8988T (cell line): ENCODE data around the gene C20orf173.
A peak's percentile ranks its signal among the peaks of the same experiment; 100 is the strongest.
"Not testable (repeated sequence)": the region's sequence is repeated elsewhere in the genome, so short reads cannot be mapped to it uniquely, and the experiment has no call there.

Source experiments
- DNase-seq: peaks from one replicate; pipeline ENCODE4 v3.0.0; 2011

C20orf173 gene

DNA sequence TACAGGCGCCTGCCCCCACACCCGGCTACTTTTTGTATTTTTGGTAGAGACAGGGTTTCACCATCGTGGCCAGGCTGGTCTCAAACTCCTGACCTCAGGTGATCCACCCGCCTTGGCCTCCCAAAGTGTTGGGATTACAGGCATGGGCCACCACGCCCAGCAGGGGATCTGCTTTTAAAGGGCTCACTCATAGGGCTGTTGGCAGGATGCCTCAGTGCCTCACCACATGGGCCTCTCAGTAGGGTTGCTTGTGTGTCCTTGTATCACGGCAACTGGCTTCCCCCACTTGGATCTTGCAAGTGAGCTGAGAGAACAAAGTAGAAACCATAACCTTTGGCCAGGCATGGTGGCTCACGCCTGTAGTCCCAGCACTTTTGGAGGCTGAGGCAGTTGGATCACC is 15.5 kb upstream of the C20orf173 start:
- not testable (repeated sequence) for DNase-seq

DNA sequence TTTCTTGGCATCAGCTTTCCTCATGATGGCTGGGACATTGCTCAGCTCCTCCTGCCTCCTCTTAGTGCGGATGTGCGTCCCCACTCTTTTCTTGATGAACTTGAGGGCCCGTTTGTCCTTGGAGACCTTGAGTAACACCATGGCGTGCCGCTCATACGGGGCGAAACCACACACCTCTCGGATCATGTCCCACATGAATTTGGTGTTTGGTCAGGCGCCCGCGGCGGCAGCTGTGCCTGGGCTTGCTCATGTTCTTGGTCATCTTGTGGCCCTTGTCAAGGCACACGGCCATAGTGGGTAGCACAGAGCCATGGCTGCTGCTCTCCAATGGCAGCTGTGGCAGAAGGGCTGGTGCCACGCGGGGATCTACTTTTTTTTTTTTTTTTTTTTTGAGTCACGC is 15.0 kb upstream of the C20orf173 start:
- no peak for DNase-seq

DNA sequence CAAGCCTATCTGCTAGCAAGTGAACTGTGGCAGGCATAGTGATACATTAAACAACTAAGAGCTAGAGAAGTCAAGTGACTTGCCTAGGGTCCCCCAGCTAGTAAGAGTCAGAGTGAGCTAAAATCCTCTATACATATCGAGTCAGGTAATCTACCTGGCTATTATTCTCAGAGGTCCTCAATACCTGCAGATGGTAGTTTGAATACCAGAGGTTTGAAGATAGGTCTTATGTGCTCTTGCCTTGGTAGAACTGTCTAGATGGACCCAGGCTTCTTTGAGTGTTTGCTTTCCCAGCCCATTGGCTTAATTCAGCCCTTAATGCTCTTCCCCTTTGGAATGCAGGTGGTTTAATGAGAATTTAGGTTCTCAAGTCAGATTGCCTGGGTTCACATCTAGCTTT is 13.5 kb upstream of the C20orf173 start:
- DNase-seq = no peak

DNA sequence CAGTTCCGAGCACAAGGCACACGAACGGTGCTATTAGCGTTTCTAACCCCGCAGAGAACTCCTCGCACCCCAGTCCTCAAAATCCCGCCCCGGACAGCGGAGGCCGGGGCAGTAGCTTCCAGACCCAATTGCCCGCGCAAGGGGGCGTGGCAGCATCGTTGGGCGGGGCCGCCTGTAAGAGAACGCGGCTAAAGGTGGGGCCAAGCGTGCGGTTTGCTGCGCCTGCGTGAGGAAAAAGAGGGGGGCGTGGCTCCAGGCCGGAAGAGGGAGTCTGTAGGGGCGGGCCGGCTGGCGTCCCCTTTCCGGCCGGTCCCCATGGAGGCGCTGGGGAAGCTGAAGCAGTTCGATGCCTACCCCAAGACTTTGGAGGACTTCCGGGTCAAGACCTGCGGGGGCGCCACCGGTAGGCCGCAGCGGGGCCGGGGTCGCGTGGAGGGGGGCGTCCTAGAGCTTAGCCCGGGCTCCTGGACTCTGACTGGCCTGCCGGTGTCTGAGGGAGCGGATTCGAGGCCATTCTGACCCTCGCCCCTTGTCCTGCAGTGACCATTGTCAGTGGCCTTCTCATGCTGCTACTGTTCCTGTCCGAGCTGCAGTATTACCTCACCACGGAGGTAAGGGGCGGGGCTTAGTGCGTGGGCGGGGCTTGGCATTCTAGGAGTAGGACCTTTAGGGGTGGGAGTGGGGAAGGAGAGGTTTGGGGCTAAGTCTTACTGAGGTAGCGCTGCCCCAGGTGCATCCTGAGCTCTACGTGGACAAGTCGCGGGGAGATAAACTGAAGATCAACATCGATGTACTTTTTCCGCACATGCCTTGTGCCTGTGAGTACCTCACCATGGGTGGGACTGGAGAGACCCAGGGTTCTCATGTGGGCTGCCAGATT is 12.6 kb upstream of the C20orf173 start, which contains the start of gene ERGIC3:
TSS of gene ERGIC3 (plus strand) at position 296 of the 880 bp plus-strand sequence. CDS start at position 316, 20 bp downstream.
- DNase-seq = peak; percentile 88

DNA sequence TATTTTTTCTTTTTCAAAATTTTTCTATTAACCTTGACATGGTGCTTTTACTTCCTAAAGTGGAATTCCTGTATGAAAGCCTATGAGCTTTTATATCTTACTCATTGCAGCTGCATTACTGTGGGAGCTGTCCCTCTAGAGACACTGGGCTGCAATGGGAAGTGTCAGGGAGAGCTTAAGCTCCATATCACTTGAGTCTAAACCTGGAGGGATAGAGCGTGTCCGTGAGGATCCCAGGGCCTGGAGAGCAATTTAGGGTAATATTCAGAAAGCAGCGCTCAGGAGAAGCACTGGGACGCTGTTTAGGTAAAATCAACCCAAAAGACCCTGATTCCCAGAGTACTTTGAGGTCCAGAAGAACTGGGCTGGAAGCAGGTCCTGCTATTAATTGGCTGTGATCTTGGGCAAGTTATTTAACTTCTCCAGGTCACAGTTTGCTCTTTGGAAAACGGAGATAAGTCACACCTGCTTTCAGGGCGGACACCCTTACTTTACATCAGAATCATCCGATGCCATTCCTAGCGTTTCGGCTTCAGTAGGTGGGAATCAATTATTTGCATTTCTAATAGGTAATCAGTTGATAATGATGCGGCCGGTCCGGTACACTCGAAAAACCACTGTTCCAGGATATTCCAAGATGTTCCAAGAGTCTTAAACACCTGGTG is 11.8 kb upstream of the C20orf173 start:
- no peak for DNase-seq

DNA sequence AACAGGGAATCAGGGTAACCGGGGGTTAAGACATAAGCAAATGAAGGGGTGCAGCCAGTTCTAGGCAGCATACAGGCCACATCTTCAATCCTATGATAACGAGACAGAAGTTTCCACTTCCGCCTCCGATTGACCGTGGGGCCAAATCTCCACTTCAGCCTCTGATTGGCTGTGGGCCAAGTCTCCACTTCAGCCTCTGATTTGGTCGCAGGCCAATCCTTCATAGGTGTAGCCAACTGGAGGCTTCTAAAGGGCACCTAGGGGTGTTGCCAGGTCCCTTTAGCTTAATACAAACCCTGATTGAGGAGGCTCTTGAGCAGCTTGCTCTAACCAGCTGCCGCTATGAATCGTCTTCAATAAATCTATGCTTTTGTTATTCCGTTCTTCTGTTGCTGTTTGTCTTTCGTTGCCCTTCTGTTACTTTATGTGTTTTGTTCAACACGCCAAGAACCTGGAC is 10.3 kb upstream of the C20orf173 start:
- no peak for DNase-seq

DNA sequence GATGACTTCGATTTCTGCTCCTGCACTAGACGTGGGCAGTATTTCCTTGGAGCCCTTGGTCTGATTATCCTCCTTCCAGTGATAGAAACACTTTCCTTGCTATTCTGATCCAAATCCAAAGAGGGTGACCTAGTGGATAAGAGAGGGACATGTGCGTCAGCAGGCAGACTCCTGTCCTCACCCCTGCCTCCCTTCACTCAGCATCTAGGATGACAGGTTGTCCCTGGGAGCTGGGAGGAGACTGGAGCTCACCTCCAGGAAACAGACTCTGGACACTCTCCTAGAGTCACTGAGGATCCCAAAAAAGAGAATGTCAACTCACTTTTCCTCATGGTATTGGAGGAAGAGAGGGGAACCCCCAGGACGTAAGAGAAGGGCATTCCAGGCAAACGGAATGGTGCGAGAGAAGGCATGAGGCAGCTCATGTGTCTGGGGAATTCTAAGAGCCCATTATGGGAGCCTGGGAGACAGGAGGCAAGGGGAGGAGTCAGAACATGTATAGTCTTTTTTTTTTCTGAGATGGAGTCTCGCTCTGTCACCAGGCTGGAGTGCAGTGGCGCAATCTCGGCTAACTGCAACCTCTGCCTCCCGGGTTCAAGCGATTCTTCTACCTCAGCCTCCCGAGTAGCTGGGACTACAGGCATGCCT is 2.2 kb downstream of the C20orf173 start:
- no peak for DNase-seq

DNA sequence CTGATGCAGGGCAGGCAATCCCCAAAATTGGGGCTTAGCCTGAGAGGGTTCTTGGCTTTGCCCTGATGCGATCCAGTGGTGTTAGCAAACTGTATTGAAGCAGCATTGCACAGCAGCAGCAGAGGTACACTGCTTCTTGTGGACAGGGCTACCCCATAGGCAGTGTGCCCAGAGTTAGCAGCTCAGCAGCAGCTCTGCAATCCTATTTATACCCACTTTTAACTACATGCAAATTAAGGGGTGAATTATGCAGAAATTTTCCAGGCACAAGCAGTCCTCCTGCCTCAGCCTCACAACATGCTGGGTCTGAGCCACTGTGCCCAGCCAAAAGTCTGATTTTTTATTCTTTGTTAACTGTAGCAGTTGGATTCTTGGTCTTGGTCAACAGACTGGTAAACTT is 3.8 kb downstream of the C20orf173 start:
- DNase-seq = no peak

DNA sequence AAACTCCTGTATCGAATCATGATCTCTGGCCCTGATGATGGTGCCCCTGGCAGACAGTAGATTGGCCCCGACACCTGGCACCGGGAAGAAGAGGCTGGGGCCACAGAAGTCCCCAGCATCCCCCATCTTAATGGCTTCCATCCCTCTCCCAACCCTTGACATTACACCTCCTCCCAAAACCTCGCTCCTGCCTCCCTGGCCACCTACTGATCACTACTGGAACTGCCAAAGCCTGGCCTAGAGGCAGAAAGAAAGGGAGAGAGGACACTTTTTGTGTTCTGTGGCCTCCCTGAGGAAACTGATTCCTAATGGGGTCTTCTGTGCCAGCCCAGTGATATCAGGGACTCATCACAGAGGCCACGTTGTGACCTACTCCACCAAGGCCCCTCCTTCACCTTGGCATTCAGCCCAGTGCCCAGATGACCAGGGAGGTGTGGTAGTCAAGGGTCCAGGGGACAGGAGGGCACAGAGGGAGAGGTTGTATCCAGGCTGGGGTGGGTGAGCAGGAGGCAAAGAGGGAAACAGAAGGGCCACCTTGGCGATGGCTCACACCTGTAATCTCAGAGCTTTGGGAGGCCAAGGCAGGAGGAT is 6.1 kb downstream of the C20orf173 start:
- peak; percentile 64 for DNase-seq

DNA sequence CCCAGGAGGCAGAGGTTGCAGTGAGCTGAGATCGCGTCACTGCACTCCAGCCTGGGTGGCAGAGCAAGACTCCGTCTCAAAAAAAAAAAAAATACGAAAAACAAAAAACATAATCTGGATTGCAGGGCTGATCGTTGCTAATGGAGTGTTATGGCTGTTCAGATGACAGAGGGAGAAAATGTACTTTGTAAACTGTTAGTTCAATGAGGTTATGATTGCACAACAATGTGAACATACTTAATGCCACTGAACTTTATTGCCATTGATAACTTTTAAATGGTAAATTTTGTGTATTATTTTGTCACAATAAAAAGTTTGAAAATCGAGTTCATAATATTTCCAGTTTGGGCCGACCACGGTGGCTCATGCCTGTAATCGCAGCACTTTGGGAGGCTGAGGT is 10.5 kb downstream of the C20orf173 start:
- no peak for DNase-seq

DNA sequence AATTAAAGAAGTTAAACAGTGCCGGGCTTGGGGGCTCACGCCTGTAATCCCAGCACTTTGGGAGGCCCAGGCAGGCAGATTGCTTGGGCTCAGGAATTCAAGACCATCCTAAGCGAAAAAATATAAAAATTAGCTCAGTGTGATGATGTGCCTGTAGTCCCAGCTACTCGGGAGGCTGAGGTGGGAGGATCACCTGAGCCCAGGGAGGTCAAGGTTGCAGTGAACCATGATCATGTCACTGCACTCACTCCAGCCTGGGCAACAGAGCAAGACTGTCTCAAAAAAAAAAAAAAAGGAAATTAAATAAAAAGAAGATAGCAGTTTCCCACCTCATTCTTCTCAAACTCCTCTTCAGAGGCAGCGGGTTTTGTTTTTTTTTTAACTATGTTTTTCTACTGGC is 11.7 kb downstream of the C20orf173 start:
- not testable (repeated sequence) for DNase-seq

DNA sequence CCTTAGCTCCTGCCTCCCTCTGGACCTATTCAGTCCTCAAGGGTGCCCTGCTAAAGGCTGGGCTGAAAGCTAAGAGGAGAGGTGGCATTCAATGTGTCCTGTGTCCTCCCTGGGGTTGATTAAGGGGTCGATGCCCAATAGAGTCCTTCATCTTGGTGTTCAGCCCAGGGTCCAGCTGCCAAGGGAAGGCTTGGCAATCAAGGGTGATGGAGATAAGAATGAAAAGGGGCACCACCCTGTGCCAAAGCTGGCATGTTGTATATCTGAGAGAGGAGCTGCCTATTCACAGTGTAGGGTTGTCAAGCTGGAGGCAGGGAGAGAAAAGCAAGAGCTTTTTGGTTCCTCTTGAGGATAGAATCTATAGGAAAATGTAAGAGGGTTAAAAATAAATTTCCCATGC is 12.3 kb downstream of the C20orf173 start:
- DNase-seq = no peak

DNA sequence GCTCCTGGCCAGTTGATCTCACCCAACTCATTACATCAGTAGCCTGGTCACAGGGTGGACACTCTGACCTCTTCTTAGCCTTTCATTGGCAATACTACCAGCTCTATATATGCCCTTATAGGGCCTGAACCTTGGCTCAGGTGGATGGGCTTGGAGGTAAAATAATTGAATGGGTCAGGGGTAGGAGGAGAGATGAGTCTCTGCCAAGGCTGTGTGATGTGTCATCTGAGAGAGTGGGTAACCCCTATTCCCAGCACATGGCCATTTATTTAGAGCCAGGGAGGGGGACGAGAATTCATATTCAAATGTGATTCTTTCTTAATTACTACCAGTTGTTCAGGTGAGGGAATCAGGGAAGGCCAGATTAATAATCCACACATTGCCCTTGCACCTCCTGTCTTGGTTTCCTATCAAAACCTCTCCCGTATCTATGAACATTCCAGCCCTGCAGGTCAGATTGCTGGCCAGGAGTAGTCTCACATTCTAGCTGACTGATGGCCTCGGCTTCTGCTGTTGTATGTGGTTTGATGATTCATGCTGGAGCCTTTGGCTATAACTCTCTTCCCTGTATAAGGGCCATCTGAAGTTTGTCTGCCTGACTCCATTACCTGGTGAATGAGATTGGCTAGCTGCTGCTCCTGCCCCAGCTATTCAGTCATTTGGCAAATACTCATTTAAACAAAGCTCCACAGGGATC is 13.4 kb downstream of the C20orf173 start:
- DNase-seq = no peak

DNA sequence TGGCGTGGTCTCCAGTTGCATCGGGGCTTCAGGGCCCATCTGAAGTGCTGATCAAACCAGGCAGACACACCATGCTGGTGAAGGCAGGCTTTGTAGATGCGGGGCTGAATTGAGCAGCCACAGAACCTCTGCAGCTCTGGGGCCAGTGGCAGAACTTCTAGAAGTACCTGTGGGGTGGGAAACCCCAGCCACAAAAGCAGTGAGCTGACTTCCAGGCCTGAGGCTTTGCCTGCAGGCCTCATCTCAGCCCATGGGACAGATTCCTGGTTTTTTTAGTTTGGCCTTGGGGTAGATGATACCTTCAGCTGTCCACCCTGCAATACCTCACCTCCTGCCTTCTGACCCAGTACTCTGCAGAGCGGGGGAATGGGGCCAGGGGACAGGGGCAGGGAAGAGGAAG is 14.1 kb downstream of the C20orf173 start:
- DNase-seq = no peak

DNA sequence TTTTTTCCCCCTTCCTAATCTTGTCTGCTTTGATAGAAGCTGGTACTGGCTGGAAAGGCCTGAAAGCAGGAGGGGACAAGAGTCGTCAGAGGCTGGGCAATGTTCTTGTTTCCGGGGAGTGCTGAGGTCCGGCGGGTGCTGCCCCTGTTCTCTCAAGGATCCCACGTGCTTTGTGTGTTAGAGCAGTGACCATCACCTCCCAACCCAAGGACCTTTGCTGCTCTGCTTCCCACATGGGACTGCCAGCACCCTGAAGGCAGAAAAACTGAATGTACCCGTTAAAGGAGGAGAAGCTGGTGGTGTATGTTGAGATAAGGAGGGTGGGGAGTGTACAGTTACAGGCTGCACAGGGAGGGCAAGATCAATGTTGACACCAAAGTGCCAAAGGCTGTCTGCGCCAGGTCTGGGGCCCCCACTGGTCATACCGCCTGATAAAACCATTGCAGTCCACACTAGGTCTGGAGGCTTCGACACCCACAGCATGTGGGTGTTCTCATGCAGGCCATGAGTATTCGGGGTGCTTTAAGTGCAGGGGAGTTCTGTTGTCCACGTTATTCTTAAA is 15.0 kb downstream of the C20orf173 start:
- no peak for DNase-seq

DNA sequence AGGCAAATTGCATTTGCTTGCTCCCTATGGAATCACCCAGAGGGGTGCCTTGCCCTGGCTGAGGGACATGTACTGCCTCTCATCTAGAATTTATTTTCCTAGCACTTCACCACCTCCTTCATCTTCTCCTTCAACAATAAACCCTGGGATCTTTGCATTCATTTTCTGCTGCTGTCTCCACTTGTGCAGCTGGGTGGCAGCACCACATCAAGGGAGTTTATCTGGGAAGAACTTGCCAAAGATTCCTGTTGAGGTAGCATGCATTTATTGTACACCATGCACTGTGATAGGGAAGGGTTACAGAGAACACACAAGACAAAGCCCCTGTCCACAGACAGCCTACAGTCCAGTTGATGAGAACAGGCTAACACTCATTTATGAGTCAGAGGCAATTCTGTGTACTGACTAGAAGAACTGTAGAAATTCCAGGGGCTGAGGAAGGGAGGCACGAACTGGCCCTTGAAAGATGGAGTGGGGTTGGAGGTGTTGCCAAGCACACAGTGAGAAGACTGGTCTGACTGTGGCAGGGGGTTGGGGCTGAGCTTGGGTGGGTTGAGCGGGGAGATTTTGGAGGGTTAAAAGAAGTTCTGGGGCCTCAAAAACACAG is 17.5 kb downstream of the C20orf173 start:
- no peak for DNase-seq

DNA sequence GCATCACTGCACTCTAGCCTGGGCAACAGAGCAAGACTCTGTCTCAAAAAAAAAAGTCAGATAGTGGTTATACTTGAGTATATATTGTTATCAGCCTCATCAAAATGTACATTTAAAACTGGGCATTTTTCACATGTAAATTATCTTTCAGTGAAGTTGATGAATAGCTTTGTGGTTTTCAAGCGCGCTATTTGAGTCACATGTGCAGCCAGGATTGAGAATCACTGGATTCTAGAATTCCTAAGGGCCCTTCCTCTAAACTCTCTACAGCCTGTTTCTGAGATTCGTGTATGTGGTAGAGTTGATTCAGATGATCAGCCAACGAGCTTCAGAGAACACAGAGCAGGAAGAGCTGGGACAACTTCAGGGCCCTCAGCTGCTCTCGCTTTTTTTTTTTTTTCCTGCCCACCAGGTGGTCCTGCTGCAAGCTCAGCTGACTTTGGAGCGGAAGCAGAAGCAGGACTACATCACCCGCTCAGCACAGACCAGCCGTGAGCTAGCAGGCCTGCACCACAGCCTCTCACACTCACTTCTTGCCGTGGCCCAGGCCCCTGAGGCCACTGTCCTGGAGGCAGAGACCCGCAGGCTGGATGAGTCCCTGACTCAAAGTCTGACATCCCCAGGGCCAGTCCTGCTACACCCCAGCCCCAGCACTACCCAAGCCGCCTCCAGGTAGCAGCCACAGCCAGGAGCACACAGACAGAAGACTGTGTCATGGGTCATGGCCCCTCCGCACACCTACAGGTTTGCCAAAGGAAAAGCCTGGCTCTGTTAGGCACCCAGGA is 18.3 kb downstream of the C20orf173 start:
- no peak for DNase-seq

DNA sequence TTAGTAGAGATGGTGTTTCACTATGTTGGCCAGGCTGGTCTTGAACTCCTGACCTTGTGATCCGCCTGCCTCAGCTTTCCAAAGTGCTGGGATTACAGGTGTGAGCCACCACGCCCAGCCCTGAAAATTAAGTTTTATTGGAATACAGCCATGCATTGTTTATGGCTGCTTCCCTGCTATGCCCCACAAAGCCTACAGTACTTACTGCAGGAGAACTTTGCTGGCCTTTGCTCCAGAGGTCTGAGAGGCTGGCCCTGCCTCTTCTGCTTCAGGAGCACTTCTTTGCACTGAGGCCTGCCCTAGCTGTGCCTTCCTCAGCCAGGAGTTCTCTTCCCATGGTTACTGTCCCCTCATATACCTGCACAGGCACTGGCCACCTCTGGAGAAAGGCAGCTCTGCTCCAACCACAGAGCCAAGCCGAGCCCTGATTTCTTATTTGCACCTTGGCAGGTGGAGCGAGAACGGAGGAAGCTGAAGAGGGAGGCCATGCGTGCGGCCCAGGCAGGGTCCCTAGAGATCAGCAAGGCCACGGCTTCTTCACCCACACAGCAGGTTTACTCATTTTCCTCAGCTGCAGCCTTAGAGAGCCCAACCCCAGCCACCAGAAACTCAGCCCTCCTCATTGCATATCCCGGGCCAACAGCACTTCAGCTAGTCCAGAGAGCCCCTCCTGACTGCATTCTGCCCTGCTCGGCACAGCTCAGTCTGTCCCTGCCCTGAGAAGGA is 20.8 kb downstream of the C20orf173 start:
- DNase-seq = no peak

DNA sequence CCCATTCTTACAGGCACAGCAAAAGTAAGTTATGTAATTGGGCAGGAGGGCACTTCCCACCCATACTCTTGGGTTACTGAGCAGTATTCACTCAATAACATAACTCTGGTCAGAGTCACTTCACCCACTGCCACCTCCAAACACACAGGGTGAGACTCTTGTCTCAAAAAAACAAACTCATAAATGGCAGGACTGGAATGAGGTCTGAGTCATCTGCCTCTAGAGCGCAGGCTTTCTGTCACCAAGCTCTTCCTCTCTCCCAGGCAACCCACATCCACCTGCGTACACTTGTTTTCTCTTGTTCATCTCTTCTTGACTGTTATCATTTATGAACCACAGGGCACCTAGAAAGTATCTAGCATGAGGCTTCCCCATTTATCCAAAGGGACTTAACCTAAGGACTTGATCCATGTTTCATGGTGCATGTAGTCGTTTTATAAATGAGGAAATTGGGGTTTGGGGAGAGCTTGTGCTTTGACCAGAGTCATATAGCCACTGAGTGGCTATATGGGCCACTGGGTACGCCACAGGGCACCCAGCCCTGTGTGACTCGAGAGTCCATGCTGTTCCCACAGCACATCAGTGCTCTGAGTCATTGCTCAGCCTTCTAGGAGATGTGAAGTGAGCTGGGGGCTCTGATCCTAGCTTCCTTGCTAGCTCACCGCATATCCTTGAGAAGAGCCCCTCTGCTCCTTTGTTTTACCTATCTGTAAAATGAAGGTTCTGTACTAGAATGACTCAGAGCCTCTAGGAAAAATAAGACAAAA is 22.4 kb downstream of the C20orf173 start:
- DNase-seq = no peak
